A549 (cell line): ENCODE measurements around the gene SALL3. TPM values are rescaled to one million over a fixed set of nuclear protein-coding genes. Genes with fewer than 3 reads are reported as not detected.

Experiments
- ATAC-seq, 2 experiments: fragments of 200-7000 bp in 1 of 2; fragments of >200 bp in 1 of 2; cut with Nextera tagmentation in 1 of 2; cut with Tn5 transposase in 1 of 2; 3 replicates each; pipeline versions ENCODE4 v1.8.0 to v1.9.1; 2018 to 2020; ENCODE audit warnings: mild to moderate bottlenecking in 1 of 2, moderate library complexity in 1 of 2
- CTCF ChIA-PET: fragments of 300-600 bp; sonication (Branson Sonifier 250); formaldehyde crosslinking; extraction: SDS; loops from one replicate; lab custom pipeline; 2021; ENCODE audit warnings: antibody characterized with exemption, inconsistent platforms; lab: Yijun Ruan, JAX
- POLR2A ChIA-PET: fragments of 350-600 bp; formaldehyde crosslinking; extraction: SDS; loops from one replicate; lab custom pipeline; 2021; ENCODE audit warnings: antibody characterized with exemption, inconsistent platforms; lab: Yijun Ruan, JAX
- DNase-seq, 2 experiments: peaks; one replicate each; pipeline versions ENCODE4 v3.0.0 to v3.0.0-alpha.2; 2011 to 2016; ENCODE audit warnings: low read depth in 1 of 2, low spot score in 1 of 2
- FAIRE-seq: peaks from 2 replicates; lab custom pipeline; 2011; peaks lifted over from hg19 to GRCh38; lab: Jason Lieb, UNC
- H3K27ac ChIP-seq, 2 experiments: fragments of >200 bp; sonication (Bioruptor Twin); formaldehyde crosslinking; 3 replicates each; pipeline ENCODE4 v1.5.1; 2016 to 2017
- H3K4me1 ChIP-seq: fragments of >200 bp; sonication (Bioruptor Twin); formaldehyde crosslinking; 3 replicates; pipeline ENCODE4 v1.6.1; 2016
- H3K4me2 ChIP-seq: fragments of >200 bp; sonication (Bioruptor Twin); formaldehyde crosslinking; 3 replicates; pipeline ENCODE4 v1.6.1; 2016
- H3K4me3 ChIP-seq: fragments of >200 bp; sonication (Bioruptor Twin); formaldehyde crosslinking; 3 replicates; pipeline ENCODE4 v1.5.1; 2016
- H3K9me3 ChIP-seq: fragments of >200 bp; sonication (Bioruptor Twin); formaldehyde crosslinking; 3 replicates; pipeline ENCODE4 v1.6.1; 2016
- CBX2 ChIP-seq: fragments of 200-600 bp; sonication (generic); IDR thresholded peaks from 2 replicates; pipeline ENCODE4 v1.6.1; 2016; ENCODE audit warnings: low read depth, mild to moderate bottlenecking, borderline replicate concordance
- CBX8 ChIP-seq: fragments of 200-600 bp; sonication (generic); IDR thresholded peaks from 2 replicates; pipeline ENCODE4 v1.6.1; 2016
- CEBPB ChIP-seq, 2 experiments: fragments of >200 bp in 1 of 2; sonication (Bioruptor Twin) in 1 of 2; formaldehyde crosslinking in 1 of 2; IDR thresholded peaks; 2 replicates each; pipeline ENCODE4 v1.6.1; 2012 to 2016
- EHMT2 ChIP-seq: fragments of 200-600 bp; sonication (generic); IDR thresholded peaks from 2 replicates; pipeline ENCODE4 v1.6.1; 2016; ENCODE audit warnings: antibody characterized with exemption, low read depth, mild to moderate bottlenecking, moderate library complexity
- EP300 ChIP-seq, 2 experiments: fragments of >200 bp; sonication (Bioruptor Twin); formaldehyde crosslinking; IDR thresholded peaks; 2 replicates in 1 of 2; 3 replicates in 1 of 2; pipeline ENCODE4 v1.6.1; 2016 to 2017
- ESRRA ChIP-seq: fragments of 150-350 bp; IDR thresholded peaks from 2 replicates; pipeline ENCODE4 v1.6.1; 2014; ENCODE audit warnings: mild to moderate bottlenecking, low read length, borderline replicate concordance
- GATA3 ChIP-seq: IDR thresholded peaks from 2 replicates; pipeline ENCODE4 v1.6.1; 2012; ENCODE audit warnings: borderline replicate concordance
- JUNB ChIP-seq: fragments of >200 bp; sonication (Bioruptor Twin); formaldehyde crosslinking; IDR thresholded peaks from 2 replicates; pipeline ENCODE4 v1.6.1; 2016
- KDM5A ChIP-seq: fragments of 200-600 bp; sonication (generic); IDR thresholded peaks from 2 replicates; pipeline ENCODE4 v1.6.1; 2016; ENCODE audit warnings: antibody characterized with exemption, mild to moderate bottlenecking
- MAFK ChIP-seq: fragments of 450-650 bp; IDR thresholded peaks from 2 replicates; pipeline ENCODE4 v1.6.1; 2014; ENCODE audit not compliant: partially characterized antibody
- NPAS2 ChIP-seq: fragments of 250-450 bp; sonication (Bioruptor Pico); IDR thresholded peaks from 2 replicates; pipeline ENCODE4 v1.8.0; 2022; ENCODE audit warnings: mild to moderate bottlenecking, moderate library complexity, borderline replicate concordance
- NR3C1 ChIP-seq: fragments of >200 bp; sonication (Bioruptor Twin); formaldehyde crosslinking; IDR thresholded peaks from 3 replicates; pipeline ENCODE4 v1.6.1; 2017
- PHF8 ChIP-seq: fragments of 200-600 bp; sonication (generic); IDR thresholded peaks from 2 replicates; pipeline ENCODE4 v1.6.1; 2016; ENCODE audit warnings: low read depth, mild to moderate bottlenecking, antibody characterized with exemption, moderate library complexity, borderline replicate concordance
- POLR2A ChIP-seq: IDR thresholded peaks from 2 replicates; pipeline ENCODE4 v1.6.1; 2012; ENCODE audit warnings: mild to moderate bottlenecking, low read length
- POLR2AphosphoS2 ChIP-seq: conservative IDR thresholded peaks from 2 replicates; pipeline ENCODE4 v1.6.1; 2012; ENCODE audit warnings: low read length, improper control_type of control experiment, inconsistent platforms
- RFX5 ChIP-seq: fragments of 450-650 bp; IDR thresholded peaks from 2 replicates; pipeline ENCODE4 v1.7.1; 2014; ENCODE audit warnings: antibody characterized with exemption, mild to moderate bottlenecking, moderate library complexity
- SMC3 ChIP-seq: fragments of >200 bp; sonication (Bioruptor Twin); formaldehyde crosslinking; IDR thresholded peaks from 3 replicates; pipeline ENCODE4 v1.6.1; 2018; ENCODE audit warnings: inconsistent platforms
- SREBF2 ChIP-seq: fragments of 450-650 bp; IDR thresholded peaks from 2 replicates; pipeline ENCODE4 v1.6.1; 2014; ENCODE audit warnings: mild to moderate bottlenecking, moderate library complexity
- TP53 ChIP-seq: fragments of 250-450 bp; sonication (Bioruptor Pico); IDR thresholded peaks from 2 replicates; pipeline ENCODE4 v1.5.0; 2021; ENCODE audit warnings: mild to moderate bottlenecking, moderate library complexity
- ZSCAN20 ChIP-seq: fragments of 250-450 bp; sonication (Bioruptor Pico); IDR thresholded peaks from 2 replicates; pipeline ENCODE4 v1.8.0; 2022; ENCODE audit warnings: mild to moderate bottlenecking, moderate library complexity
- WGBS: methylation state at CpG from one replicate; pipeline ENCODE4 v1.1.6; 2017; ENCODE audit errors: missing lambda C conversion rate; 5-methylcytosine and 5-hydroxymethylcytosine counted together
- polyA plus RNA-seq, 4 experiments: library from polyadenylated mRNA; depleted of rRNA in 3 of 4; stranded (reverse); fragments of >200 nt; fragmentation: RNase III in 1 of 4; extraction: RNeasy Plus Mini Kit Qiagen cat#74134 plus additional on column Dnase treatment in 1 of 4; gene quantifications; 2 replicates in 3 of 4; 3 replicates in 1 of 4; pipeline ENCODE4 v1.2.3, GENCODE V29; 2011 to 2017
- TF ChIP-seq, protein P1 (sequence below): fragments of 200-600 bp; sonication (generic); IDR thresholded peaks from 2 replicates; pipeline ENCODE4 v1.6.1; 2016; ENCODE audit warnings: antibody characterized with exemption, mild to moderate bottlenecking, moderate library complexity
- TF ChIP-seq, protein P2 (sequence below): fragments of 250-450 bp; sonication (Bioruptor Pico); IDR thresholded peaks from 2 replicates; pipeline ENCODE4 v1.5.0; 2020; ENCODE audit warnings: low read depth, mild to moderate bottlenecking, moderate library complexity
- TF ChIP-seq, protein P3 (sequence below): fragments of 150-350 bp; IDR thresholded peaks from 2 replicates; pipeline ENCODE4 v1.6.1; 2014; ENCODE audit warnings: low read depth, mild to moderate bottlenecking, low read length

SALL3 gene
- polyA plus RNA-seq, 2 of the 4 experiments (the other 2 are of a cell fraction), result not detected

DNA sequence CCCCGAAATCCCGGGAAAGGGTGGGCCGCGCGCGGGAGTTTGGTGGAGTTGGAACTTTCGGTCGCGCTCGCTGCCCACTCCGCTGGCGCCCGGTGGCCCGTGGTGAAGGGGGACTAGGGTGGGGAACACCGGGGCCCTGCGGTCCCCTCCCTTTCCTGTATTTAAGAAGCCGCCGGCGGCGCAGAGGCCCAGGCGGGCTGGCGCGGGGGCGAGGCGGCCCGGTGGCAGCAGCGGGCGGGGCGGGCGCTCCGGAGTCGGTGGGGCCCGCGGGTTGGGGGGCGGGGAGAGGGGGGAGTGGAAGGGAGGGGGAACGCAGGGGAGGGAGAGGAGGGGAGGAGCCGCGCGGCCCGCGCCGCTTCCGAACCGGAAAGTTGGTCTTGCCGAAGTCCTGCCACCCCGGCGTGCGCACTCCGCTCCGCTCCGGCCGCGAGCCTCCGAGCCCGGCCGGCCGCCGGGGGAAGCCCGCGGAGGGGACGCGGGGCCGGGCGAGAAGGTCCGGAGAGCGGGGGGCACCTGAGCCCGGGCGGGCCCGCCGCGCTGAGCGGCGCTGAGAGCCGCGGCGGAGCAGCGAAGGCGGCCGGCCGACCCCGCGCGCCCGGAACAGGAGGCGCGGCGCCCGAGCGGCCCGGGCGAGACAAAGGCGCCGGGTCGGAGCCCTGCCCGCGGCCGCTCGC, 425 bp upstream of the SALL3 start (continued):
- no peak for TF ChIP-seq SREBF2
- TF ChIP-seq NR3C1, result no peak
- TF ChIP-seq POLR2A, result no peak
- no peak for TF ChIP-seq KDM5A
- TF ChIP-seq, all 56 proteins: peak for 0

DNA sequence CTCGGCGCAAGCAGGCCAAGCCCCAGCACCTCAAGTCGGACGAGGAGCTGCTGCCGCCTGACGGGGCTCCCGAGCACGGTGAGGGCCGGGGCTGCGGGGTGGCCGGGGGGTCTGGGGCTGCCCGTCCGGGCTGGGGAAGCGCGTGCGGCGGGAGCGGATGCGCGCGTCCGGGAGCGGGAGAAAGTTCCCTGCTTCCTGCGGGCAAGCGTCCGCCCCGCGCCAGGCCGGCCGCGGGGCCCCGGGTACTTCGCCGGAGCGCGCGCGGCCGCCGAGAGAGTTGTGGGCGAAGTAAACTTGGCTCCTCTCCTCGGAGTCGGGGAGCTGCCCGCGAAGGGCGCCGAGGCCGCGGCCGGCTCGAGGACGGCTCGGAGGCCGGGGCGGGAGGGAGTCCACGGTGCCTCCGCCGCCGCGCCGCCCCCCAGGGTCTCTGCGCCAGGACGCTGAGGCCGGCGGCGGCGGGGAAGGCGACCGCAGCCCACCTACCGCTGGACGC, 707 bp downstream of the SALL3 start:
- 94% methylated on average over 15 of the region's 71 CpGs for WGBS
- no peak overlapping the region for H3K4me3 ChIP-seq
- ATAC-seq, result no peak

DNA sequence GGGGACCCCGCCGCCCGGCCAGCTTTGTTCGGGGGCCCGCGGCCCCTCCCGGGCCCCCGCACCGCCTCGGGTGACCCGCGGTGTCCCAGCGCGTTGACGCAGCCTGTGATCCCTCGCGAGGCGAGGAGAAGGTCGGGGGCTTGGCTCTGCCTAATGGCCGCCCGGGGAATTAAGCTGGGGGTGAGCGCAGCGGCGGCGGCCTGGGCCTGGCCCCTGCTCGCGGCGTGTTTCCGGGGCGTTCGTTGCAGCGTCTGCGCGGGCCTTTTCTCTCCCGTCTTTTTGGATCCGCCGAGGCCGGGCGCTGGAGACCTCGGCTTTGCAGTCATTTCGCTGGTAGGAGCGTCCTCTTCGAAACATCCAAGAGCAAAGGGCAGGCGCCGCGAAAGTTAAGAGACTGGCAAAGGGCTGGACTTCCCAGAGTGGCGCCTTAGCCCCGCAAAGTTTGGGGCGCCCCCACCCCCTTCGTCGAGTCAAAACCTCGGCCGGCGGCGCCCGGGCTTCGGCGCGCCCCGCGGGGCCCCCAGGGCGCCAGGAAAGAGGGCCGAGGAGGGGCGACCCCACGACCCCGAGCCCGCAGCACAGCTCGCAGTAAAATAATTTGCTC, 1.3 kb downstream of the SALL3 start:
- TF ChIP-seq GATA3, result no peak
- no peak for TF ChIP-seq PHF8
- TF ChIP-seq RFX5, result no peak
- no peak for TF ChIP-seq CBX8
- TF ChIP-seq CBX2, result no peak
- TF ChIP-seq EHMT2, result no peak
- TF ChIP-seq EP300 (IDR thresholded peaks at IDR 0.05), result no peak
- TF ChIP-seq JUNB, result no peak
- no peak for TF ChIP-seq ESRRA
- TF ChIP-seq CEBPB (IDR thresholded peaks at IDR 0.05), result no peak
- no peak for TF ChIP-seq TP53 (CRISPR knock-in tag)
- no peak for TF ChIP-seq NPAS2 (CRISPR knock-in tag)
- no peak for TF ChIP-seq SREBF2
- TF ChIP-seq, protein P1, sequence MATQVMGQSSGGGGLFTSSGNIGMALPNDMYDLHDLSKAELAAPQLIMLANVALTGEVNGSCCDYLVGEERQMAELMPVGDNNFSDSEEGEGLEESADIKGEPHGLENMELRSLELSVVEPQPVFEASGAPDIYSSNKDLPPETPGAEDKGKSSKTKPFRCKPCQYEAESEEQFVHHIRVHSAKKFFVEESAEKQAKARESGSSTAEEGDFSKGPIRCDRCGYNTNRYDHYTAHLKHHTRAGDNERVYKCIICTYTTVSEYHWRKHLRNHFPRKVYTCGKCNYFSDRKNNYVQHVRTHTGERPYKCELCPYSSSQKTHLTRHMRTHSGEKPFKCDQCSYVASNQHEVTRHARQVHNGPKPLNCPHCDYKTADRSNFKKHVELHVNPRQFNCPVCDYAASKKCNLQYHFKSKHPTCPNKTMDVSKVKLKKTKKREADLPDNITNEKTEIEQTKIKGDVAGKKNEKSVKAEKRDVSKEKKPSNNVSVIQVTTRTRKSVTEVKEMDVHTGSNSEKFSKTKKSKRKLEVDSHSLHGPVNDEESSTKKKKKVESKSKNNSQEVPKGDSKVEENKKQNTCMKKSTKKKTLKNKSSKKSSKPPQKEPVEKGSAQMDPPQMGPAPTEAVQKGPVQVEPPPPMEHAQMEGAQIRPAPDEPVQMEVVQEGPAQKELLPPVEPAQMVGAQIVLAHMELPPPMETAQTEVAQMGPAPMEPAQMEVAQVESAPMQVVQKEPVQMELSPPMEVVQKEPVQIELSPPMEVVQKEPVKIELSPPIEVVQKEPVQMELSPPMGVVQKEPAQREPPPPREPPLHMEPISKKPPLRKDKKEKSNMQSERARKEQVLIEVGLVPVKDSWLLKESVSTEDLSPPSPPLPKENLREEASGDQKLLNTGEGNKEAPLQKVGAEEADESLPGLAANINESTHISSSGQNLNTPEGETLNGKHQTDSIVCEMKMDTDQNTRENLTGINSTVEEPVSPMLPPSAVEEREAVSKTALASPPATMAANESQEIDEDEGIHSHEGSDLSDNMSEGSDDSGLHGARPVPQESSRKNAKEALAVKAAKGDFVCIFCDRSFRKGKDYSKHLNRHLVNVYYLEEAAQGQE, result no peak
- ATAC-seq (no peak), FAIRE-seq (no peak), DNase-seq (no peak)
- ChIA-PET POLR2A (no interaction called here), CTCF (interaction anchor here (0.5 kb wide), 1 partner anchor 301 kb away, joined by 3 read pairs; no protein-coding TSS in a partner anchor)
- H3K27ac ChIP-seq, result no peak overlapping the region
- H3K4me3 ChIP-seq, result no peak overlapping the region
- no peak overlapping the region for H3K4me2 ChIP-seq
- no peaks in the 10 kb centered on the region for H3K9me3 ChIP-seq
- WGBS, result 91% methylated on average over 49 of the region's 68 CpGs
- no peaks in the 10 kb centered on the region for H3K4me1 ChIP-seq

More for the DNA sequence above, 707 bp downstream of the SALL3 start:
- Histone ChIP-seq H3K4me1 (no peaks in the 10 kb centered on the region), H3K27ac (no peak overlapping the region), H3K4me2 (no peak overlapping the region), H3K9me3 (no peaks in the 10 kb centered on the region)
- FAIRE-seq (no peak), DNase-seq (no peak)
- CTCF ChIA-PET, result interaction anchor here (0.5 kb wide), 1 partner anchor 301 kb away, joined by 3 read pairs; no protein-coding TSS in a partner anchor
- POLR2A ChIA-PET, result no interaction called here
- TF ChIP-seq, protein P2, sequence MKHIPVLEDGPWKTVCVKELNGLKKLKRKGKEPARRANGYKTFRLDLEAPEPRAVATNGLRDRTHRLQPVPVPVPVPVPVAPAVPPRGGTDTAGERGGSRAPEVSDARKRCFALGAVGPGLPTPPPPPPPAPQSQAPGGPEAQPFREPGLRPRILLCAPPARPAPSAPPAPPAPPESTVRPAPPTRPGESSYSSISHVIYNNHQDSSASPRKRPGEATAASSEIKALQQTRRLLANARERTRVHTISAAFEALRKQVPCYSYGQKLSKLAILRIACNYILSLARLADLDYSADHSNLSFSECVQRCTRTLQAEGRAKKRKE (CRISPR knock-in tag), result no peak
- TF ChIP-seq MAFK (no peak), KDM5A (no peak), NR3C1 (no peak), POLR2AphosphoS2 (no peak), ZSCAN20 (CRISPR knock-in tag) (no peak), SMC3 (no peak)
- TF ChIP-seq, protein P3, sequence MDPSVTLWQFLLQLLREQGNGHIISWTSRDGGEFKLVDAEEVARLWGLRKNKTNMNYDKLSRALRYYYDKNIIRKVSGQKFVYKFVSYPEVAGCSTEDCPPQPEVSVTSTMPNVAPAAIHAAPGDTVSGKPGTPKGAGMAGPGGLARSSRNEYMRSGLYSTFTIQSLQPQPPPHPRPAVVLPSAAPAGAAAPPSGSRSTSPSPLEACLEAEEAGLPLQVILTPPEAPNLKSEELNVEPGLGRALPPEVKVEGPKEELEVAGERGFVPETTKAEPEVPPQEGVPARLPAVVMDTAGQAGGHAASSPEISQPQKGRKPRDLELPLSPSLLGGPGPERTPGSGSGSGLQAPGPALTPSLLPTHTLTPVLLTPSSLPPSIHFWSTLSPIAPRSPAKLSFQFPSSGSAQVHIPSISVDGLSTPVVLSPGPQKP, result no peak
- TF ChIP-seq, protein P1, result no peak
